ENCODE measurements around the gene GOT2. TPM values are rescaled to one million over a fixed set of nuclear protein-coding genes. Genes with fewer than 3 reads are reported as not detected.

The GOT2 gene
- total and polyA plus RNA-seq, 2 donors (not counting 1 experiment from before 2014, with no cell fraction given): 15.8 to 33.6 TPM

GRCh38 chr16:58730724-58731370 is 3.3 kb downstream of the GOT2 start:
- Histone ChIP-seq H3K9me3 (ENCODE audit: control extremely low read depth in 1 of 3, control insufficient read depth in 2 of 3, insufficient read depth in 1 of 3, low read length in 2 of 3) (no peaks in the 10 kb centered on the region), H3K79me2 (ENCODE audit: control insufficient read depth, insufficient read depth, low read length) (peaks cover 55% of the 10 kb centered on the region), H3K4me1 (ENCODE audit: control insufficient read depth in 2 of 2, insufficient read depth in 2 of 2, low read length in 2 of 2) (peaks cover 20 to 23% of the 10 kb centered on the region in 2 donors), H3K36me3 (replicated peaks in 1 of 2; ENCODE audit: control extremely low read depth in 1 of 2, control insufficient read depth in 1 of 2, extremely low read depth in 1 of 2, insufficient read depth in 2 of 2, low read length in 1 of 2) (no peaks in the 10 kb centered on the region), H2AFZ (ENCODE audit: insufficient read depth, low read depth, low read length, poor library complexity, severe bottlenecking) (no peak overlapping the region), H3K9ac (ENCODE audit: low read length) (no peak overlapping the region), H3K4me3 (ENCODE audit: control extremely low read depth in 1 of 5, extremely low read depth in 1 of 5, insufficient read depth in 1 of 5, low read depth in 2 of 5, low read length in 4 of 5) (no peak overlapping the region), H3K4me2 (replicated peaks; ENCODE audit: low read depth, low read length, poor library complexity, severe bottlenecking) (no peak overlapping the region), H4K20me1 (ENCODE audit: control insufficient read depth, insufficient read depth, low read length, poor library complexity, severe bottlenecking) (no peaks in the 10 kb centered on the region), H3K27ac (ENCODE audit: low read length in 2 of 2) (no peak overlapping the region), H3K27me3 (replicated peaks in 1 of 4; ENCODE audit: control extremely low read depth in 1 of 4, control insufficient read depth in 3 of 4, insufficient read depth in 4 of 4, low read length in 3 of 4) (no peaks in the 10 kb centered on the region)
- WGBS (ENCODE audit: insufficient coverage): 41% methylated on average over 5 of the region's 11 CpGs
- TF ChIP-seq CTCF (IDR thresholded peaks at IDR 0.05): no peak
- CTCF ChIA-PET: interaction anchor here (0.6 kb wide), 1 partner anchor 350 kb away, joined by 3 read pairs; no protein-coding TSS in a partner anchor
- Mint-ChIP-seq H3K27me3 (no peaks in the 10 kb centered on the region), H3K27ac (no peak overlapping the region), H3K4me1 (peaks cover 44% of the 10 kb centered on the region), H3K4me3 (no peak overlapping the region), H3K9me3 (ENCODE audit: insufficient read depth) (no peaks in the 10 kb centered on the region)
- intact Hi-C loops (cut with micrococcal nuclease): loop anchor here (5.0 to 10.0 kb wide), 3 partner anchors 49 to 726 kb away; partner anchors contain the start of genes GINS3, SLC38A7, USB1 and ZNF319
- DNase-seq (no peak), ATAC-seq (ENCODE audit: low read depth) (no peak)
- POLR2A ChIA-PET: no interaction called here

GRCh38 chr16:58727796-58728568 is 6.1 kb downstream of the GOT2 start:
- no peaks in the 10 kb centered on the region for H3K27me3 Mint-ChIP-seq
- H3K4me3 Mint-ChIP-seq: no peak overlapping the region
- no peak overlapping the region for H3K4me2 ChIP-seq (replicated peaks; ENCODE audit: low read depth, low read length, poor library complexity, severe bottlenecking)
- intact Hi-C loops (cut with micrococcal nuclease): no loop called here
- H3K27ac ChIP-seq (ENCODE audit: low read length in 2 of 2): no peak overlapping the region
- H3K36me3 ChIP-seq (replicated peaks in 1 of 2; ENCODE audit: control extremely low read depth in 1 of 2, control insufficient read depth in 1 of 2, extremely low read depth in 1 of 2, insufficient read depth in 2 of 2, low read length in 1 of 2): peaks cover 0 to 9% of the 10 kb centered on the region in 2 experiments
- ATAC-seq (ENCODE audit: low read depth): no peak
- TF ChIP-seq EZH2 (IDR thresholded peaks at IDR 0.05; ENCODE audit: borderline replicate concordance, insufficient read depth, low read depth, low read length, poor library complexity, severe bottlenecking): no peak
- TF ChIP-seq CTCF (IDR thresholded peaks at IDR 0.05): no peak
- H3K9me3 ChIP-seq (ENCODE audit: control extremely low read depth in 1 of 3, control insufficient read depth in 2 of 3, insufficient read depth in 1 of 3, low read length in 2 of 3): no peaks in the 10 kb centered on the region
- WGBS (ENCODE audit: insufficient coverage): 90% methylated on average over 5 of the region's 9 CpGs
- H3K27ac Mint-ChIP-seq: no peak overlapping the region
- H3K79me2 ChIP-seq (ENCODE audit: control insufficient read depth, insufficient read depth, low read length): peaks cover 31% of the 10 kb centered on the region
- no peak for DNase-seq
- ChIA-PET POLR2A (no interaction called here), CTCF (no interaction called here)
- H2AFZ ChIP-seq (ENCODE audit: insufficient read depth, low read depth, low read length, poor library complexity, severe bottlenecking): no peak overlapping the region
- no peak overlapping the region for H3K9ac ChIP-seq (ENCODE audit: low read length)
- H4K20me1 ChIP-seq (ENCODE audit: control insufficient read depth, insufficient read depth, low read length, poor library complexity, severe bottlenecking): no peaks in the 10 kb centered on the region
- H3K4me1 Mint-ChIP-seq: peaks cover 31% of the 10 kb centered on the region
- no peak overlapping the region for H3K4me3 ChIP-seq (ENCODE audit: control extremely low read depth in 1 of 5, extremely low read depth in 1 of 5, insufficient read depth in 1 of 5, low read depth in 2 of 5, low read length in 4 of 5)
- peaks cover 12 to 13% of the 10 kb centered on the region in 2 donors for H3K4me1 ChIP-seq (ENCODE audit: control insufficient read depth in 2 of 2, insufficient read depth in 2 of 2, low read length in 2 of 2)
- no peaks in the 10 kb centered on the region for H3K9me3 Mint-ChIP-seq (ENCODE audit: insufficient read depth)
- H3K27me3 ChIP-seq (replicated peaks in 1 of 4; ENCODE audit: control extremely low read depth in 1 of 4, control insufficient read depth in 3 of 4, insufficient read depth in 4 of 4, low read length in 3 of 4): no peaks in the 10 kb centered on the region
